ENCODE data around the gene ATP8A1. TPM values are rescaled to one million over a fixed set of nuclear protein-coding genes. Genes with fewer than 3 reads are reported as not detected.

The ATP8A1 gene
- total RNA-seq, 1 experiment from 2014 or later, result 14.3 TPM

GRCh38 chr4:42410446-42410845, 246.5 kb downstream of the ATP8A1 start:
- Mint-ChIP-seq H3K9me3 (no peaks in the 10 kb centered on the region), H3K27me3 (ENCODE audit: low read depth) (peaks cover 5% of the 10 kb centered on the region; the same call in 1 of the 2 replicates), H3K27ac (no peak overlapping the region; the same call in 1 of the 2 replicates), H3K4me1 (peaks cover 40% of the 10 kb centered on the region), H3K36me3 (0 out of 2 replicates have a peak, but pooled peaks cover 2% of the 10 kb centered on the region), H3K4me3 (no peak overlapping the region)
- DNase-seq (ENCODE audit: low spot score) (no peak), ATAC-seq (no peak)
- ChIA-PET CTCF (interaction anchor here (1.7 kb wide), 1 partner anchor 109 kb away, joined by 5 read pairs; no protein-coding TSS in a partner anchor), POLR2A (no interaction called here)
- no peak for TF ChIP-seq ZNF263 (CRISPR knock-in tag; IDR thresholded peaks at IDR 0.05; ENCODE audit: low read depth)
- TF ChIP-seq EMX1 (CRISPR knock-in tag; IDR thresholded peaks at IDR 0.05), result no peak
- no peak for TF ChIP-seq ZNF425 (CRISPR knock-in tag; conservative IDR thresholded peaks at IDR 0.05)
- no peak for TF ChIP-seq KAT7 (CRISPR knock-in tag; IDR thresholded peaks at IDR 0.05; ENCODE audit: borderline replicate concordance)
- TF ChIP-seq GABPB1 (CRISPR knock-in tag; IDR thresholded peaks at IDR 0.05), result no peak
- no peak for TF ChIP-seq ATF2 (CRISPR knock-in tag; IDR thresholded peaks at IDR 0.05; ENCODE audit: borderline replicate concordance, low read depth)
- no peak for TF ChIP-seq ZNF532 (CRISPR knock-in tag; IDR thresholded peaks at IDR 0.05; ENCODE audit: borderline replicate concordance)
- TF ChIP-seq GTF2I (CRISPR knock-in tag; conservative IDR thresholded peaks at IDR 0.05), result no peak
- no peak for TF ChIP-seq ZNF396 (CRISPR knock-in tag; IDR thresholded peaks at IDR 0.05; ENCODE audit: borderline replicate concordance)
- no peak for TF ChIP-seq IRF2 (CRISPR knock-in tag; IDR thresholded peaks at IDR 0.05; ENCODE audit: borderline replicate concordance, low read depth)
- no peak for TF ChIP-seq TEAD4 (CRISPR knock-in tag; IDR thresholded peaks at IDR 0.05)
- TF ChIP-seq PRDM15 (CRISPR knock-in tag; IDR thresholded peaks at IDR 0.05), result no peak
- TF ChIP-seq ZNF671 (CRISPR knock-in tag; IDR thresholded peaks at IDR 0.05), result no peak
- TF ChIP-seq CREB1 (CRISPR knock-in tag; IDR thresholded peaks at IDR 0.05), result no peak
- TF ChIP-seq RELA (CRISPR knock-in tag; IDR thresholded peaks at IDR 0.05; ENCODE audit: borderline replicate concordance), result no peak
- no peak for TF ChIP-seq CTCF (IDR thresholded peaks at IDR 0.05)
- TF ChIP-seq ZNF317 (CRISPR knock-in tag; IDR thresholded peaks at IDR 0.05; ENCODE audit: borderline replicate concordance, low read depth), result no peak
- no peak for TF ChIP-seq MLX (CRISPR knock-in tag; IDR thresholded peaks at IDR 0.05)
